Fibroblast of the aortic adventitia (primary cell): Measurements from ENCODE around the gene ACTL10. TPM values are rescaled to one million over a fixed set of nuclear protein-coding genes. Genes with fewer than 3 reads are reported as not detected.
"Not testable (repeated sequence)": the region's sequence is repeated elsewhere in the genome, so short reads cannot be mapped to it uniquely, and the experiment has no call there.

Experiments
- DNase-seq: peaks from one replicate; pipeline ENCODE4 v3.0.0-alpha.2; 2010; ENCODE audit warnings: low read depth
- H3K4me3 ChIP-seq: 2 replicates; pipeline ENCODE4 v1.5.1; 2011; ENCODE audit warnings: low read depth, mild to moderate bottlenecking, control low read depth, low read length, moderate library complexity
- total RNA-seq: library from RNA; depleted of rRNA; stranded (reverse); fragments of >200 nt; gene quantifications from 2 replicates; pipeline ENCODE4 v1.2.3, GENCODE V29; 2012; ENCODE audit warnings: low replicate concordance
- TF ChIP-seq, protein P1 (sequence below): IDR thresholded peaks from 2 replicates; pipeline ENCODE4 v1.5.1; 2011; ENCODE audit warnings: mild to moderate bottlenecking, low read length, control low read depth, inconsistent platforms; ENCODE audit not compliant: insufficient read depth

The ACTL10 gene
- total RNA-seq, 1 donor, result 2.2 TPM

DNA sequence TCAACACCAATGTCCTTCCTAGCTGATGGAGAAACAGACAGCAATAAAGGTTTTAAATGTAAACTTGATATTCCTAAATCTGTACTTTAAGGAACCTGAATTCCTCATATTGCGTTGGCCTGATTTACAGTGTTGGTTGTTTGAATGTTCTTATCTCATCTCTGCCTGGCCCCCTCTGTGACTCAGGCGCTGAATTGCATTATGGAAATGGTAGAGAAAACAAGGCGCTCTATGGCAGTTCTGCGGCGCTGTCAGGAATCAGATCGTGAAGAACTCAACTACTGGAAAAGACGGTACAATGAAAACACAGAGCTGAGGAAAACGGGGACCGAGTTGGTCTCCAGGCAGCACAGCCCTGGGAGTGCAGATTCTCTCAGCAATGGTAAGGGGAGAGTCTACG, 37.2 kb upstream of the ACTL10 start:
- TF ChIP-seq, protein P1, sequence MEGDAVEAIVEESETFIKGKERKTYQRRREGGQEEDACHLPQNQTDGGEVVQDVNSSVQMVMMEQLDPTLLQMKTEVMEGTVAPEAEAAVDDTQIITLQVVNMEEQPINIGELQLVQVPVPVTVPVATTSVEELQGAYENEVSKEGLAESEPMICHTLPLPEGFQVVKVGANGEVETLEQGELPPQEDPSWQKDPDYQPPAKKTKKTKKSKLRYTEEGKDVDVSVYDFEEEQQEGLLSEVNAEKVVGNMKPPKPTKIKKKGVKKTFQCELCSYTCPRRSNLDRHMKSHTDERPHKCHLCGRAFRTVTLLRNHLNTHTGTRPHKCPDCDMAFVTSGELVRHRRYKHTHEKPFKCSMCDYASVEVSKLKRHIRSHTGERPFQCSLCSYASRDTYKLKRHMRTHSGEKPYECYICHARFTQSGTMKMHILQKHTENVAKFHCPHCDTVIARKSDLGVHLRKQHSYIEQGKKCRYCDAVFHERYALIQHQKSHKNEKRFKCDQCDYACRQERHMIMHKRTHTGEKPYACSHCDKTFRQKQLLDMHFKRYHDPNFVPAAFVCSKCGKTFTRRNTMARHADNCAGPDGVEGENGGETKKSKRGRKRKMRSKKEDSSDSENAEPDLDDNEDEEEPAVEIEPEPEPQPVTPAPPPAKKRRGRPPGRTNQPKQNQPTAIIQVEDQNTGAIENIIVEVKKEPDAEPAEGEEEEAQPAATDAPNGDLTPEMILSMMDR, result no peak
- H3K4me3 ChIP-seq, result no peak overlapping the region
- DNase-seq, result no peak

DNA sequence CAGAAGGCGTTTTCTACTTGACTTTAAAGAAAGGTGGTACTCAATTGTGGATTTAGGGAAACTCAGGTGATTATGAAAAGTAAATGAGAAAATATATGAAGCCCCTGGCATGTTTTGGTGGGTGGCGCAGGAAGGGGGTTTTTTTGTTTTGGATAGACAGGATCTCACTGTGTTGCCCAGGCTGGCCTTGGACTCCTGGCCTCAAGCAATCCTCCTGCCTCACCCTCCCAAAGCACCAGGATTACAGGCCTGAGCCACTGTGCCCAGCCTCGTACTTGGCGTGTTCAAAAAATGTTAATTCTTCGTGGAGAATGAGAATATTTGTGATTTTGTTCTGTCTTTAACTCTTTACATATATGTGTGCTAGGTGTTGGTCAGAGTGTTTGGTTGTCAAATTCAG, 36.8 kb upstream of the ACTL10 start:
- TF ChIP-seq, protein P1, result no peak
- DNase-seq, result no peak
- H3K4me3 ChIP-seq, result no peak overlapping the region

DNA sequence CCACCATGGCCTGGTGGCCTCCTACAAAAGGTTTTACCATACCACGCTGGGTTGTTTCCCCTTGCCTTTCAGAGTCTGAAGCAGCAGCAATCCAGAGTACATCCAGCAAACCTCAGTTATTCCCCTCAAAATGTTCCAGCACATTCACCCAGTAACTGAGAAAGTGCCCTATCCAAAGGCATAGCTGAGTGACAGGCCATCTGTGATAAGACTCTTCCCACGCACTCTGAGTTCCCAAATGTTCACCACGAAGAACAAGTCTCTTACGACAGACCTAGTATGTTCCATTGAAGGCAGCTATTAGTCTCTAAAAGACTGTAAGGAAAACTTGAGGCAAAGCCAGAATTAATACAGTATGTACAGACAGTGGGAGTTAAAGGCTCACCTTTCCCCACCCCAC, 36.2 kb upstream of the ACTL10 start:
- no peak overlapping the region for H3K4me3 ChIP-seq
- TF ChIP-seq, protein P1, result no peak
- no peak for DNase-seq

DNA sequence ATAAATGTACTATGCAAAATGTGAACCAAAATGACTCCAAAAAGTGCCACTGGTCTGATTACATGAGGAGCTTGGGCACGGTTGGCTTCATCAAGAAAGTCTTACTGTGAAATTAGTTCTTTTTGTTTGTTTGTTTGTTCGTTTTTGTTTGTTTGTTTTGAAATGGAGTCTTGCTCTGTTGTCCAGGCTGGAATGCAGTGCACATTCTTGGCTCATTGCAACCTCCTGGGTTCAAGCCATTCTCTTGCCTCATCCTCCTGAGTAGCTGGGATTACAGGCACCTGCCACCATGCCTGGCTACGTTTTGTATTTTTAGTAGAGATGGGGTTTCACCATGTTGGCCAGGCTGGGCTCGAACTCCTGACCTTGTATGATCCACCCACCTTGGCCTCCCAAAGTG, 34.8 kb upstream of the ACTL10 start:
- not testable (repeated sequence) for DNase-seq, H3K4me3 ChIP-seq

DNA sequence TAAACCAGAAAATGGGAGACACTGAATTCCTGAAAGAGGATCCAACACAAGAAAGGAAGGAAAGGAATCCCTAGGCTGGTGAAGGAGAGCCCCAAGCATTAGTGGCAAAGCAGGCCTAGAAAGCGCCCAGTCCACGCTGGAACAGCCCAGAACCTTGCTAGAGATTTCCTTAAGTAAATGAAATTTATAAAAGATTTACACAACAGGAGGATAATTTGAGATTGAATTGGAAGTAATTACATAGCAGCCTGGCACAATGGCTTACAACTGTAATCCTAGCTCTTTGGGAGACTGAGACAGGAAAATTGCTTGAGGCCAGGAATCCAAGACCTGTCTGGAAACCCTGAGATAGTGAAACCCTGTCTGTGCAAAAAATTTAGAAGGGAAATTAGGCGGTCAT, 31.4 kb upstream of the ACTL10 start:
- no peak overlapping the region for H3K4me3 ChIP-seq
- TF ChIP-seq, protein P1, result no peak
- DNase-seq, result no peak

DNA sequence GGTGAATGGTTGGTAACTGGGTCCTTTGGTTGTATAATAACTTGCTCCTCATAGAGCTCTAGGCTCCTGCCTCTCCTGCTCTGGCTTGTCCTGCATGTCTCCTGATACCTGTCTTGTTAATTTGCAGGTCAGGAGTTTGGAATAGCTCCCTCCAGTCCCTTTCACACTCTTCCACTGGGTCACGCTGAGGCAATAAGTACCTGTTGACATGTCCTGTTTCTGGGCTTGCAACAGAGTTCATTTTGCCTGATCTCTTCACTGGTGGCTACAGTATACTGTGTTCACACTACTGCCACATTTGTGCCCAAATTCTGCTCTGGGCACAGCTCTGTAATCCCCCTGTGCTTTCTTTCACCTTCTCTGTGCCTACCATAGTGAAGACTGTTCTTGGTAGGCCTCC, 30.0 kb upstream of the ACTL10 start:
- TF ChIP-seq, protein P1, result no peak

DNA sequence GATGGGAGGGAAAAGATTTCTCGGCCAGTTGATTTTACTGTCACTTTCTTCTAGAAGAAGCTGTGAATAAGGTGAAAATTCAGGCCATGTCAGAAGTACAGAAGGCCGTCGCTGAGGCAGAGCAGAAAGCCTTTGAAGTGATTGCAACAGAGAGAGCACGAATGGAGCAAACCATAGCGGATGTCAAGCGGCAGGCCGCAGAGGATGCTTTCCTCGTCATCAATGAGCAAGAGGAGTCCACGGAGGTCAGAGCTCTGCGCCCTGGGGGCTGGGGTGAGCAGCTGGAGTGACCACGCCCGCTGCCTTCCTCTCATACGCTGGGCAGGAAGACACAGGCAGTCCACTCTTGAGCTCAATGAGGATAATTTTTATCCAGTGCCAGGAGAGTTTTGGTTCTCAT, 26.5 kb upstream of the ACTL10 start:
- no peak for DNase-seq
- no peak overlapping the region for H3K4me3 ChIP-seq
- TF ChIP-seq, protein P1, result no peak

More for the DNA sequence above, 30.0 kb upstream of the ACTL10 start:
- H3K4me3 ChIP-seq, result no peak overlapping the region
- no peak for DNase-seq
